ENCODE measurements around the gene TMEM126A. TPM values are rescaled to one million over a fixed set of nuclear protein-coding genes. Genes with fewer than 3 reads are reported as not detected.
A peak's percentile ranks its signal among the peaks of the same experiment; 100 is the strongest.
"Not testable (repeated sequence)": the region's sequence is repeated elsewhere in the genome, so short reads cannot be mapped to it uniquely, and the experiment has no call there.

TMEM126A gene
- total RNA-seq, 1 experiment from 2014 or later: 37.2 TPM

GRCh38 chr11:85651118-85651517 lies 3.4 kb downstream of the TMEM126A start:
- TF ChIP-seq ZSCAN18 (CRISPR knock-in tag; IDR thresholded peaks at IDR 0.05) (0 out of 2 replicates have a peak, but pooled peaks have one; percentile 72), ELF4 (CRISPR knock-in tag; IDR thresholded peaks at IDR 0.05; ENCODE audit: low read depth) (no peak)
- Mint-ChIP-seq H3K27ac (peak overlapping the region; percentile 33), H3K36me3 (peaks cover 5% of the 10 kb centered on the region; the same call in 1 of the 2 replicates), H3K9me3 (no peaks in the 10 kb centered on the region), H3K27me3 (ENCODE audit: low read depth) (no peaks in the 10 kb centered on the region), H3K4me1 (peaks cover 25% of the 10 kb centered on the region), H3K4me3 (no peak overlapping the region)
- ChIA-PET POLR2A (interaction anchor here (0.7 kb wide), 2 partner anchors 18 to 179 kb away, joined by 3 to 10 read pairs; no protein-coding TSS in a partner anchor), CTCF (no interaction called here)
- DNase-seq (ENCODE audit: low spot score): no peak
- ATAC-seq: 0 out of 2 replicates have a peak, but pooled peaks have one; percentile 4

GRCh38 chr11:85652786-85653447 lies 5.2 kb downstream of the TMEM126A start:
- Mint-ChIP-seq H3K36me3 (peaks cover 19% of the 10 kb centered on the region), H3K27ac (no peak overlapping the region), H3K9me3 (no peaks in the 10 kb centered on the region), H3K4me3 (no peak overlapping the region), H3K27me3 (ENCODE audit: low read depth) (no peaks in the 10 kb centered on the region), H3K4me1 (peaks cover 21% of the 10 kb centered on the region)
- ATAC-seq (no peak), DNase-seq (ENCODE audit: low spot score) (no peak)
- POLR2A ChIA-PET: no interaction called here
- CTCF ChIA-PET: no interaction called here
- no peak for TF ChIP-seq MAX (CRISPR knock-in tag; IDR thresholded peaks at IDR 0.05)
- TF ChIP-seq GRHL2 (CRISPR knock-in tag; IDR thresholded peaks at IDR 0.05; ENCODE audit: insufficient replicate concordance, severe bottlenecking): no peak
- no peak for TF ChIP-seq IRF1 (CRISPR knock-in tag; IDR thresholded peaks at IDR 0.05)
- no peak for TF ChIP-seq ZNF423 (CRISPR knock-in tag; IDR thresholded peaks at IDR 0.05)
- TF ChIP-seq ATF3 (CRISPR knock-in tag; conservative IDR thresholded peaks at IDR 0.05): no peak
- no peak for TF ChIP-seq CBFB (CRISPR knock-in tag; IDR thresholded peaks at IDR 0.05; ENCODE audit: low read depth)
- no peak for TF ChIP-seq NFATC4 (CRISPR knock-in tag; IDR thresholded peaks at IDR 0.05)
- TF ChIP-seq ZNF416 (CRISPR knock-in tag; IDR thresholded peaks at IDR 0.05): no peak
- TF ChIP-seq ATF6 (CRISPR knock-in tag; IDR thresholded peaks at IDR 0.05): no peak
- TF ChIP-seq KAT7 (CRISPR knock-in tag; IDR thresholded peaks at IDR 0.05; ENCODE audit: borderline replicate concordance): no peak

- Mint-ChIP-seq H3K4me1 (peaks cover 18% of the 10 kb centered on the region), H3K36me3 (peaks cover 25% of the 10 kb centered on the region)
- H3K27me3 Mint-ChIP-seq (ENCODE audit: low read depth); ATAC-seq; POLR2A ChIA-PET; H3K4me3 Mint-ChIP-seq; CTCF ChIA-PET; H3K27ac Mint-ChIP-seq; H3K9me3 Mint-ChIP-seq; DNase-seq (ENCODE audit: low spot score): not testable (repeated sequence)
Measured at GRCh38 chr11:85654343-85654742, 6.6 kb downstream of the TMEM126A start.

GRCh38 chr11:85656777-85657176 lies 9.0 kb downstream of the TMEM126A start:
- ChIA-PET CTCF (no interaction called here), POLR2A (no interaction called here)
- DNase-seq (ENCODE audit: low spot score) (no peak), ATAC-seq (no peak)
- Mint-ChIP-seq H3K36me3 (peaks cover 42% of the 10 kb centered on the region), H3K27ac (no peak overlapping the region; the same call in 1 of the 2 replicates), H3K4me1 (peaks cover 26% of the 10 kb centered on the region), H3K4me3 (no peak overlapping the region), H3K27me3 (ENCODE audit: low read depth) (no peaks in the 10 kb centered on the region), H3K9me3 (no peaks in the 10 kb centered on the region)
- TF ChIP-seq AFF4 (CRISPR knock-in tag; IDR thresholded peaks at IDR 0.05; ENCODE audit: borderline replicate concordance) (no peak), PRDM15 (CRISPR knock-in tag; IDR thresholded peaks at IDR 0.05) (no peak), ZBTB21 (CRISPR knock-in tag; IDR thresholded peaks at IDR 0.05; ENCODE audit: borderline replicate concordance) (no peak)
